Iris pigment epithelial cell (primary cell): Measurements from ENCODE around the gene PRPS2.

Experiments used
- DNase-seq: peaks from one replicate; pipeline ENCODE4 v3.0.0-alpha.2; 2011; ENCODE audit warnings: low read depth

The PRPS2 gene

GRCh38 chrX:12791257-12792228, at the start of gene PRPS2:
Gene PRPS2 (plus strand): TSS chrX:12791412. CDS start chrX:12791498, 86 bp downstream.
- DNase-seq: peak; percentile 32

DNA sequence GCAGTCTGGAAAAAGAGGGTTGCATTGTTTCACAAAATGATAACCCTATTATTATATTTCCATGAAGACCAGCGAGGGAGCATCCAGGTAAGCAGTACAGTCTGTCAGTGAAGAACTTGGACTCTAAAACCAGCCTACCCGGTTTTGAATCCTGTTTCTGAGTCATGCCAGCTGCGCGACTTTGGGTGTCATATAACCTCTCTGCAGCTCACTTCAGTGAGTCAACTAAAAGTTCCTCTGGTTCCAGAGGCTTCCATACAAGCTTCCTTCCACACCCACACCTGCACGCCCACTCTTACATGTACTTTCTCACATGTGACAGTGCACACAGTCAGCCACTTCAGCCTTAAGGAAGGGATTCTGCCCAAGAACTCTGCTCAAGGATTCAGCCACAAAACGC, 49.8 kb upstream of the PRPS2 start:
- no peak for DNase-seq

DNA sequence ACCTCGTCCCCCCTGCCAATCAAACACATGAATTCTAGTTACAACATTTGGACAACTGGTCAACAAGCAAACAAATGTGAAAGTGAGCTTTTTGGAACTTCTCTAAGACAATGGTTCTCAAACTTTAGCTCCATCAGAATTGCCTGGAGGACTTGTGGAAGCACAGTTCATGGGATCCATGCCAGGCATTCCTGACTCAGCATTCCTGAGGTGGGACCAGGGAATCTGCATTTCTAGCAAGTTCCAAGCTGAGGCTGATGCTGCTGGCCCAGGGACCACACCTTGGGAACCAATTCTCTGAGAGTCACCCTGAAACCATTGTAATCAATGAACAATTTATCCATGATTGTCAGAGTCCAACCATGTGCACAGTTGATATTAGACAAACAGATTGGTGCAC, 43.8 kb upstream of the PRPS2 start:
- DNase-seq: no peak

DNA sequence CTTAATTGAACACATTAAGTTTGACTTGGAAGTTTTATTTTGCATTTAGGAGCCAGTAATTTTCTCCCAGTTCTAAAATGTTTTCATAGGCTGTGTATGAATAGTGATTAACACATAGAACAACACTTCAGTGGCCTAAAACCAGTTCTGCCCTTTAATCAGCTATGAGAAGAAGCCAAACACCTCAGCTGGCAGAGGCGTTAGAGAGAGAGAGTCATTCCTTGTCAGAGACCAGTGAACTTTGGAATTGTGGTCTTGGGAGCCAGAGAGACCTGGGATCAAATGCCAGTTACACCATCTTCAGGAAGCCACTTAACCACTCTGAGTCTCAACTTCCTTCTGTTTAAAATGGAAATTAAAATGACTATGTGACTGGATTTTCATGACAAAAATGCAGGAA, 39.3 kb upstream of the PRPS2 start:
- no peak for DNase-seq

- no peak for DNase-seq
These were observed 37.8 kb upstream of the PRPS2 start for GRCh38 chrX:12753366-12753765.

DNA sequence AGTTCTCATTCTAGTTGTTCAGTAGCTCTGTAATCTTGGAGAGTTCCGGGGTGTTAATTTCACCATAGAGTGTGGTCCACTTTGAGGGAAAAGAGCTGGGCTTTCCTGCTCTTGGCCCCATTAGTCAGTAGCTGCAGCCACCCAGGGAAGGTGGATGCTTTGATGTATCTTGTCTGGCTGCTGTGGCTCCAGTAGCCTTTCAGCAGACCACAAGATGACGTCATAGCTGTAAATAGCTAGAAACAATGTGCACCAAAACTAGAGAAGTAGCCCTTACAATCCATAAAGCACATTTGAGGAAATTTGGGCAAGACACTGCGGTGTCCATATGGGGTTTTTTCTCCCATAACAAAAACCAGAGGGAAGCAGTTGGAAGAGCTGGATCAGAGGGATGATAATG, 32.9 kb upstream of the PRPS2 start:
- no peak for DNase-seq

DNA sequence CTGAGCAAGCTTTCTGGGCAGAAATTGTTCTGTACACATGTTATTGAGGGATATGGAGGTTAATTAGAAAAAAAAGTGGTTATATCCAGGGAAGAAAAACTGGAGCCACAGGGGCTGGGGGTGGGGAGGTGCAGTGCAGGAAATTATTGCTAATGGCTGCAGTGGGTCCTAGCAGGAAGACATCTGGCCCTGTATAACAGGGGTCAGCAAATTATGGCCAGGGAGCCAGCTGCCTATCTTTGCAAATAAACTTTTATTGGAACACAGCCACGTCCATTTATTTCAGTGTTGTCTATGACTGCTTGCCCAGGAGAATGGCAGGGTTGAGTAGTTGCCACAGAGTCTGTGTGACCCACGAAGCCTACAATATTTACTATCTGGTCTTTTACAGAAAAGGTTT, 23.4 kb upstream of the PRPS2 start:
- no peak for DNase-seq

- no peak for DNase-seq
These were observed 22.7 kb upstream of the PRPS2 start for GRCh38 chrX:12768491-12768890.

DNA sequence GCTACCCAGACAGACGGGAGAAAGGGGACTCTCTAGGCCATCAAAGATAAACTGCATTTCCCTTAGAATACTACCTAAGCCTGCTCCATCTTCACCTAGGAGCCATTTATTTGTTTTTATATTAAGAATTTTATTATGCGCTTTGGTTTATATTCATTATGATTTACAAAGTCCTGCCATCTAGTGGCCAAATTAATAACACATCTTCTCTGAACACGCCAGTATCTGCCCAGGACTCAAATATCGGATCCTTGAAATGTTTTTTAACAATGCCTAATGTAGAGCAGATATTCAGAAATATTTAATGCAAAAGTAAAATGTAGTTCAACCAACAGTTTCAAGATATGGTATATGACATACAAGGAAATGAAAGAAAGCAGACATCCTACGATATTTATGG, 20.8 kb upstream of the PRPS2 start:
- DNase-seq: peak; percentile 38

GRCh38 chrX:12771445-12772069, 19.7 kb upstream of the PRPS2 start:
- DNase-seq: peak; percentile 36

DNA sequence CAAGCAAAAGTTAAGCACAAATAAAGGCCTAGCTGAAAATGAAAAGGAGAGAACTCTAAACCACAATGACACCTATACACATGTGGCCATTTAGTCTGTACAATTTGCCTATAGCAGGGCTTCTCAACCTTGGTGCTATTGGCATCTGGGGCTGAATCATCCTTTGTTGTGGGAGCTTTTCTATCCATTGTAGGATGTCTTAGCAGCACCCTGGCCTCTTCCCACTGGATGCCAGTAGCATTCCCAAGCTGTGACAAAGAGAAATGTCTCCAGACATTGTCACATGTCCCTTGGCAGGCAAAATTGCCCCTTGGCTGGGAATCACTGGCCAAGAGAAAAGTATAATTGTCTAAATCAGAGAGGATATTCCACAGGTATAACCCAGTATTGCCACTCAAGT, 13.5 kb upstream of the PRPS2 start:
- DNase-seq: no peak

GRCh38 chrX:12779534-12779933, 11.7 kb upstream of the PRPS2 start:
- peak; percentile 18 for DNase-seq

DNA sequence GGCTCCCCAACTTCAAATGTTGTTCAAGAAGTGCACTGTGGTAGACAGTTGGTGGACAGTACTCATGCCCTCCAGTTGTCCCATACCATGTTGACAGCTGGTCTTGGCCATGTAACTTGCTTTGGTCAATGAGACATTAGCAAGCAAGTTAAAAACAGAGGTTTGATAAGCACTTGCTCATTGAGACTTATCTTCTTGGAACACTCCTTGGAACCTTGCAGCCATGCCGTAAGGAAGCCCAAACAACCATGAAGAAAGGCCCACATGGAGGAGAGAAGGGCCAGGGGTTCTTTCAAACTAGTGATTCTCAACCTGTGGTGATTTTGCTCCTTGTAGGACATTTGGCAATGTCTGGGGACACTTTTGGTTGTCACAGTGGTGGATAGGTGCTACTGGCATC, 2.6 kb upstream of the PRPS2 start:
- DNase-seq: no peak

DNA sequence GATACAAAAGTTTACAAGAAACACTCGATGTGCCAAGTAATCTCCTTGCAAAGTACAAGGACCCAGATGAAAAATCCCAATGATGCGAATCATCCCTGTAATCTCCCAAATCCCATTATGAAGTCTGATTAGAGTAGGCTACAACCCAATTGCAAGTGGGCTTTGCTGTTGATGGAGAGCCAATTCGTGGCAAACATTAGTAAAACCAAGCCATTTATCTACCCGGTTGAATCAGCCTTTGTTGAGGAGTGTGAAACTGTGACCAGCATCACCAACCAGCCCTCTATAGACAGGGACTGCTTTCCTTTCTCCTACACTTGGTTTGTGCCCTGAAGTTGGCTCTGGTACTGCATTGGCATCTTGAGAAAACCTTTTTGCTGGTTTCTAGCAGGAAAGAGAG, 1.2 kb upstream of the PRPS2 start:
- DNase-seq: no peak

DNA sequence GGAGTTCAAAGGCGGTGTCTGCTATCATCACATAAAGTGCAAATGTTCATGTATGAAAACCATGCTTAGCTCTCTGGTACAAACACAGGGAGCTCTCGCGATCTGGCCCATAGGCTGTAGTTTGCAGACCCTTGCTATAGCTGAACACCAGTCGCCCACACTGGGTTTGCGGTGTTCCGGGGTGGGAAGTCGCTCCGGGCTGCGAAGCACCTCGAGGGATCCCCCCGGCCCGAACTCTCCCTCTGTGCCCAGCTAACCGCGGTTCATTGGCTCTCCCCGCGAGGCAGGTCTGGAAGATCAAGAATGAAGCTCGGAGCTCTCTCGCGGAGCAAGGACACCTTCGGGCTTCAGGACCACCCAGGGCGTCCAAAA, 341 bp upstream of the PRPS2 start:
- DNase-seq: no peak

DNA sequence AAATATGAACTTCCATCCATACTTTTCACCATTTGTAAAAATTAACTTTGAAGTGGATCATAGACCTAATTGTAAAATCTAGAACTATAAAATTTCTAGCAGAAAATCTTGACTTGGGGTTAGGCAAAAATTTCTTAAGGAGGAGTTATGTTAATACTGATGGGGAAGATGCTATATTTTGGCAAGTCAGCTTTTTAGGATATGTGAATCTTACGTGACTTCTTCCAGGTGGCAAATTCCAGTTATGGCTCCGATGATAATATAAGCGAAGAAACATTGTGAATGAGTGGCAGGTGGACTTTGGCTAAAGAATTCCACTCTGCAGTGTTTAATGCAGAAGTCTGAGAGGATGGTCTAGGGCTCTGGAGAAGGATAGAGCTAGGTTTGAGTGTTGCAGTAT, 1.5 kb downstream of the PRPS2 start:
- no peak for DNase-seq

DNA sequence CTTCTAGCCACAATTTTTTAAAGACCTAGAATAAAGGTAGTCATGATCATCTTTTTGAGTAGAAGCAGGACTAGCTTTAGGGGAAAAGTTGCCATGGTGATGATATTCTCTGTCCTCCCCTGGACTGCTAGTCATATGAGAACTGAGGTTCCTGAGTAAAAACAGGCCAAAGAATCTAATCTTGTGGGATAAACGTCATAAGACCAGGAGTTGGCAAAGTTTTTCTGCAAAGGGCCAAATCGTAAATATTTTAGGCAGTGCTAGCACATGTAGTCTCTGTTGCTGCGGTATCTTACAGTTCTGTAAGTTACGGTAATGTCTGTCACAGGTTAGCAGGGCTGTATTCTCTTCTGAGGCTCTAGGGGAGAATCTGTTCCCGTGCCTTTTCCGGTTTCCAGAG, 3.4 kb downstream of the PRPS2 start:
- no peak for DNase-seq

- peak; percentile 52 for DNase-seq
These were observed 7.4 kb downstream of the PRPS2 start for GRCh38 chrX:12798601-12799000.

DNA sequence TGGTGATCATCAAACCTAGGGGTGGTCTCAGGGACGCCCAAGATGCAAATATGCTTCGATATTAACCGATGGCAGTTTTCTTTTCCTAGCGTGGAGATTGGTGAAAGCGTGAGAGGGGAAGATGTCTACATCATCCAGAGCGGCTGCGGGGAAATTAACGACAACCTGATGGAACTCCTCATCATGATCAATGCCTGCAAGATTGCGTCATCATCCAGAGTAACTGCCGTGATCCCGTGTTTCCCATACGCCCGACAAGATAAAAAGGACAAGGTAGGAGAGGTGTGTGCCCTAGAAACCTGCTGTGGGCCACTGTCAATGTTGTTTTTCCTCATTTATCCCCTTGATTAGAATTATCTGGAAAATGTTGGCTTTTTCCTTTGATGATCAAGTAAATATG, 7.9 kb downstream of the PRPS2 start:
- DNase-seq: no peak

GRCh38 chrX:12802741-12803140, 11.5 kb downstream of the PRPS2 start:
- no peak for DNase-seq

DNA sequence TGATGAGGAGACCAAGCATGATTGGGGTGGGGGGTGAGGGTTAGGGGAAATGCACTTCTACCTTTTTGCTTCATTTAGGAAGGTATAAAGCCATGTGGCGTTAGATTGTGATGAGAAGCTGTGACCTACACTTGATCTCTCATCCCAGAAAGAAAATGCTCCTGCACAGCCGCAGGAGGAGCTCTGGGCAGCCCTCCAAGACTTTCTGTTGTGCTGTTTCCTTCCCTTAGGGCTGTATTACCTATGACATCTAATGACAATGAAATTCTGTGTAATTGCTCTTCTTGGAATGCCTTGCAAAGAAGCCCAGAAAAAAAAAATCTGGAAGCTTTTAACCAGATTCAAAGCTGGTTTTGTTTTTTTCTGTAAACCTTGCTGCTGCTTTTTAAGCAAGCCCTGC, 13.4 kb downstream of the PRPS2 start:
- no peak for DNase-seq

GRCh38 chrX:12805333-12805732, 14.1 kb downstream of the PRPS2 start:
- DNase-seq: no peak

GRCh38 chrX:12811658-12812057, 20.4 kb downstream of the PRPS2 start:
- DNase-seq: no peak

DNA sequence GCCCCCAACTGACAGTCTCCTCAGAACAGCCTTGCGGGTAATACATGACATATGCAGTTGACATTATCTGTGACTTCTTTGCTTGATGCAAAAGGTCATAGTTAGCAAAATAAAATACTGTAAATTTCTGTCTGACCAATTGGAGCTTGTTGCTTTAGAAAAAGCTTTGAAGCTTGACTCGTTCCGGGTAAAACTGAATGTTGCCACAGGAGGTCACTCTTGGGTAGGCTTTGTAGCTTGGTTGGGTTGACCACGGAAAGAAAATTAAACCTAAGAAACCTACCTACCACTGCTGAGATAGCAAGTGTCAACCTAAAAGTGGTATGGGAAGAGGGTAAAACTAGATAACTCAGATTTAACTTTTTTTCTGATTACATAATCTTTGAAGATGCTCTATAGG, 23.2 kb downstream of the PRPS2 start:
- DNase-seq: peak; percentile 65
